GM12878 (cell line): Measurements from ENCODE around the gene TRNT1. TPM values are rescaled to one million over a fixed set of nuclear protein-coding genes. Genes with fewer than 3 reads are reported as not detected.

Experiments
- ATAC-seq: fragments of 200-7000 bp; cut with Tn5 transposase; 3 replicates; pipeline ENCODE4 v1.9.1; 2020; ENCODE audit warnings: mild to moderate bottlenecking, moderate library complexity
- BruUV-seq: library from RNA; stranded (reverse); fragments of 400-500 nt; replicated peaks from 2 replicates; lab custom pipeline; 2021; lab: Mats Ljungman, UMichigan
- CTCF ChIA-PET: fragments of 300-600 bp; sonication (Branson Sonifier 250); formaldehyde crosslinking; extraction: SDS; loops from one replicate; lab custom pipeline; 2021; ENCODE audit warnings: inconsistent platforms; lab: Yijun Ruan, JAX
- POLR2A ChIA-PET: fragments of 350-600 bp; formaldehyde crosslinking; extraction: SDS; loops from one replicate; lab custom pipeline; 2021; ENCODE audit warnings: inconsistent platforms; lab: Charles Lee
- RAD21 ChIA-PET: fragments of 300-600 bp; sonication (Branson Sonifier 250); formaldehyde crosslinking; loops from one replicate; lab custom pipeline; 2023; ENCODE audit warnings: antibody characterized with exemption; ENCODE audit not compliant: unreplicated experiment; lab: Charles Lee
- SMC1A ChIA-PET: fragments of 300-600 bp; sonication (Branson Sonifier 250); formaldehyde crosslinking; loops from one replicate; lab custom pipeline; 2023; ENCODE audit not compliant: unreplicated experiment, uncharacterized antibody; lab: Charles Lee
- DNase-seq: peaks from one replicate; pipeline ENCODE4 v3.0.0-alpha.2; 2011; ENCODE audit warnings: low read depth, low spot score
- FAIRE-seq: peaks from 3 replicates; lab custom pipeline; 2011; peaks lifted over from hg19 to GRCh38; lab: Jason Lieb, UNC
- H2AFZ ChIP-seq: 2 replicates; pipeline ENCODE4 v1.6.0; 2011; ENCODE audit warnings: low read depth, low read length, control low read depth; ENCODE audit not compliant: control insufficient read depth
- H3K27ac ChIP-seq: 2 replicates; pipeline ENCODE4 v1.5.1; 2011; ENCODE audit warnings: control low read depth; ENCODE audit not compliant: control insufficient read depth, insufficient read depth
- H3K27me3 ChIP-seq, 2 experiments: replicated peaks in 1 of 2; 2 replicates each; pipeline versions ENCODE4 v1.6.0 to v1.6.1; 2011; ENCODE audit warnings: low read length in 1 of 2; ENCODE audit not compliant: control insufficient read depth in 2 of 2, insufficient read depth in 2 of 2
- H3K36me3 ChIP-seq, 2 experiments: 2 replicates each; pipeline ENCODE4 v1.5.1; 2011; ENCODE audit warnings: low read length in 1 of 2; ENCODE audit not compliant: control insufficient read depth in 2 of 2, insufficient read depth in 2 of 2
- H3K4me1 ChIP-seq: 2 replicates; pipeline ENCODE4 v1.6.1; 2011; ENCODE audit warnings: mild to moderate bottlenecking, low read length, moderate library complexity, mixed read lengths; ENCODE audit not compliant: control insufficient read depth, insufficient read depth
- H3K4me2 ChIP-seq: 2 replicates; pipeline ENCODE4 v1.6.0; 2011; ENCODE audit warnings: control low read depth; ENCODE audit not compliant: control insufficient read depth, insufficient read depth
- H3K4me3 ChIP-seq: fragments of 200-600 bp; sonication (generic); 2 replicates; pipeline ENCODE4 v1.5.1; 2016
- H3K79me2 ChIP-seq: 2 replicates; pipeline ENCODE4 v1.6.0; 2011; ENCODE audit warnings: low read length; ENCODE audit not compliant: control insufficient read depth, insufficient read depth
- H3K9ac ChIP-seq: 2 replicates; pipeline ENCODE4 v1.8.0; 2011; ENCODE audit warnings: low read length, control low read depth, mixed read lengths; ENCODE audit not compliant: control insufficient read depth, insufficient read depth
- H3K9me3 ChIP-seq: replicated peaks from 3 replicates; pipeline ENCODE4 v1.5.1; 2011; ENCODE audit warnings: mild to moderate bottlenecking, low read length; ENCODE audit not compliant: control insufficient read depth, insufficient read depth
- H4K20me1 ChIP-seq: 2 replicates; pipeline ENCODE4 v1.6.0; 2011; ENCODE audit not compliant: control insufficient read depth, insufficient read depth
- ATF7 ChIP-seq: fragments of 450-650 bp; IDR thresholded peaks from 2 replicates; pipeline ENCODE4 v1.6.1; 2016; ENCODE audit warnings: low read depth, mild to moderate bottlenecking
- BACH1 ChIP-seq: fragments of 450-650 bp; IDR thresholded peaks from 2 replicates; pipeline ENCODE4 v1.6.1; 2017; ENCODE audit warnings: mild to moderate bottlenecking, borderline replicate concordance
- E2F4 ChIP-seq: IDR thresholded peaks from 2 replicates; pipeline ENCODE4 v1.6.1; 2012; ENCODE audit warnings: low read depth, low read length, improper control_type of control experiment
- HDAC6 ChIP-seq: fragments of 200-600 bp; sonication (generic); IDR thresholded peaks from one replicate; pipeline ENCODE4 v1.8.0; 2017; ENCODE audit warnings: antibody characterized with exemption; ENCODE audit not compliant: unreplicated experiment
- NBN ChIP-seq: fragments of 450-650 bp; IDR thresholded peaks from 2 replicates; pipeline ENCODE4 v1.6.1; 2016
- PML ChIP-seq: IDR thresholded peaks from 2 replicates; pipeline ENCODE4 v1.6.1; 2012; ENCODE audit warnings: low read length, inconsistent platforms
- PRDM15 ChIP-seq: fragments of 450-650 bp; formaldehyde crosslinking; IDR thresholded peaks from 2 replicates; pipeline ENCODE4 v1.4.0; 2020; ENCODE audit warnings: mild to moderate bottlenecking, moderate library complexity
- SIN3A ChIP-seq: IDR thresholded peaks from 2 replicates; pipeline ENCODE4 v1.6.1; 2012; ENCODE audit warnings: low read depth, low read length, improper control_type of control experiment
- TAF1 ChIP-seq: IDR thresholded peaks from 2 replicates; pipeline ENCODE4 v1.6.1; 2011; ENCODE audit warnings: mild to moderate bottlenecking, low read depth, low read length, borderline replicate concordance
- ZNF24 ChIP-seq: fragments of 450-650 bp; IDR thresholded peaks from 2 replicates; pipeline ENCODE4 v1.6.1; 2017; ENCODE audit warnings: antibody characterized with exemption, mild to moderate bottlenecking
- ZSCAN29 ChIP-seq: fragments of 450-650 bp; IDR thresholded peaks from 2 replicates; pipeline ENCODE4 v1.6.1; 2017; ENCODE audit warnings: mild to moderate bottlenecking, moderate library complexity
- WGBS: methylation state at CpG from one replicate; pipeline ENCODE4 v1.1.6; 2016; ENCODE audit warnings: low lambda C conversion rate; ENCODE audit not compliant: insufficient replicate concordance, insufficient coverage; ENCODE audit errors: missing lambda C conversion rate; 5-methylcytosine and 5-hydroxymethylcytosine counted together
- in situ Hi-C: fragments of 300-500 bp; cut with MboI; formaldehyde crosslinking; loops from 9 replicates; pipeline ENCODE4 v1.14.3; 2018; ENCODE audit warnings: mixed read lengths
- intact Hi-C: fragments of 100-400 bp; cut with micrococcal nuclease; formaldehyde crosslinking; loops from one replicate; pipeline ENCODE4 v1.14.2; 2022; ENCODE audit not compliant: unreplicated experiment
- polyA plus RNA-seq, 11 experiments: library from polyadenylated mRNA; depleted of rRNA in 4 of 11; unstranded in 6 of 11; stranded (reverse) in 5 of 11; fragments of >200 nt; fragmentation: Nextera tagmentation in 4 of 11; fragmentation: Illumina TruSeq in 1 of 11; extraction: Ambion mirVana in 4 of 11; extraction: Trizol in 1 of 11; gene quantifications; 1 replicate in 1 of 11; 2 replicates in 10 of 11; pipeline versions ENCODE4 v1.2.1 to v1.2.3, GENCODE V29; 2011 to 2016; ENCODE audit warnings: inconsistent platforms in 2 of 11, missing spikeins in 2 of 11, low read depth in 1 of 11
- total RNA-seq, 4 experiments: library from RNA; depleted of rRNA in 3 of 4; stranded (reverse); fragments of >200 nt in 3 of 4; fragmentation: Illumina TruSeq in 1 of 4; extraction: Trizol in 1 of 4; gene quantifications; 2 replicates each; pipeline versions ENCODE4 v1.2.1 to v1.2.3, GENCODE V29; 2013 to 2021

TRNT1 gene
- total and polyA plus RNA-seq, 10 of the 15 experiments (the other 5 are each of a cell fraction or from before 2014, with no cell fraction given) = 28.6 to 54.9 (median 36.6) TPM

GRCh38 chr3:3189102-3189727 is 62.5 kb downstream of the TRNT1 start:
- no TSS peak for BruUV-seq
- Histone ChIP-seq H3K27me3 (no peaks in the 10 kb centered on the region; a peak in 1 of 4 replicates), H2AFZ (no peak overlapping the region), H4K20me1 (no peaks in the 10 kb centered on the region), H3K36me3 (no peaks in the 10 kb centered on the region), H3K4me3 (no peak overlapping the region), H3K9me3 (no peaks in the 10 kb centered on the region), H3K79me2 (no peaks in the 10 kb centered on the region), H3K4me2 (no peak overlapping the region), H3K9ac (no peak overlapping the region), H3K27ac (no peak overlapping the region), H3K4me1 (no peaks in the 10 kb centered on the region)
- no peak for DNase-seq
- WGBS = 0% methylated on average over 1 of the region's 1 CpG
- ChIA-PET CTCF (interaction anchor here (1.1 to 2.2 kb wide), 3 partner anchors 11 to 809 kb away, joined by 4 to 9 read pairs (median 5); no protein-coding TSS in a partner anchor), RAD21 (no interaction called here), POLR2A (interaction anchor here (0.5 kb wide), 1 partner anchor 96 kb away, joined by 4 read pairs; no protein-coding TSS in a partner anchor), SMC1A (interaction anchor here (0.7 to 1.4 kb wide), 2 partner anchors 11 to 107 kb away, joined by 3 read pairs; no protein-coding TSS in a partner anchor)
- no peak for ATAC-seq
- no peak for TF ChIP-seq PML
- TF ChIP-seq NBN = no peak
- TF ChIP-seq ATF7 = no peak
- TF ChIP-seq BACH1 = no peak
- TF ChIP-seq ZNF24 = no peak
- no peak for TF ChIP-seq PRDM15 (CRISPR knock-in tag)
- no peak for TF ChIP-seq ZSCAN29
- TF ChIP-seq E2F4 = no peak
- TF ChIP-seq TAF1 = no peak
- TF ChIP-seq SIN3A = no peak
- no peak for TF ChIP-seq HDAC6
- in situ Hi-C loops = no loop called here
- no peak for FAIRE-seq
- intact Hi-C loops = no loop called here
